Epithelial cell of esophagus (primary cell): ENCODE data around the gene ACIN1.

Experiments
- DNase-seq: peaks from one replicate; pipeline ENCODE4 v3.0.0; 2010; ENCODE audit warnings: low read depth
- H3K4me3 ChIP-seq: 2 replicates; pipeline ENCODE4 v1.5.1; 2011; ENCODE audit warnings: mild to moderate bottlenecking, low read length, control low read depth
- TF ChIP-seq, protein P1 (sequence below): IDR thresholded peaks from 2 replicates; pipeline ENCODE4 v1.5.1; 2011; ENCODE audit warnings: low read depth, mild to moderate bottlenecking, low read length, control low read depth, inconsistent platforms; ENCODE audit not compliant: insufficient read depth; ENCODE audit errors: missing control alignments

Gene ACIN1

DNA sequence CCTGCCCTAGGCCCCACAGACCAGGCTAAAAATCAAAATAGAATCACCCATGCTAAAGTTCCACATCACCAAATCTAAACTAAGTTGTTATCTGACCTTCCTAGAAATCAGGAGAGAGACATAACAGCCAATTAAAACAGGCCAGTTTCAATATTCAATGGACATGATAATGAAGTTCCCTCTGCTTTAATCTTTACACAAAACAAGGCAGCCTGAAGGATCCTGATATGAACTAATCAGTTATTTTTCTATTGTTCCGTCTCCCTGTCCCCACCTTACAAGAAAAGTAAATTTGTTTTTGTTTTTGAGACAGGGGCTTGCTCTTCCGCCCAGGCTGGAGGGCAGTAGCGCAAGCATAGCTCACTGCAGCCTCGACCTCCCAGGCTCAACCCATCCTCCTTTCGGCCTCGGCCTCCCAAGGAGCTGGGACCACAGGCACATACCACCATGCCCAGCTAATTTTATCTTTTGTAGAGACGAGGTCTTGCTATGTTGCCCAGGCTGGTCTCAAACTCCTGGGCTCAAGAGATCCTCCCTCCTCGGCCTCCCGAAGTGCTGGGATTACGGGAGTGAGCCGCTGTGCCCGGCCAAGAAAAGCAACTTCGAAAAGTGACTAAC, 29.5 kb upstream of the ACIN1 start:
- TF ChIP-seq, protein P1, sequence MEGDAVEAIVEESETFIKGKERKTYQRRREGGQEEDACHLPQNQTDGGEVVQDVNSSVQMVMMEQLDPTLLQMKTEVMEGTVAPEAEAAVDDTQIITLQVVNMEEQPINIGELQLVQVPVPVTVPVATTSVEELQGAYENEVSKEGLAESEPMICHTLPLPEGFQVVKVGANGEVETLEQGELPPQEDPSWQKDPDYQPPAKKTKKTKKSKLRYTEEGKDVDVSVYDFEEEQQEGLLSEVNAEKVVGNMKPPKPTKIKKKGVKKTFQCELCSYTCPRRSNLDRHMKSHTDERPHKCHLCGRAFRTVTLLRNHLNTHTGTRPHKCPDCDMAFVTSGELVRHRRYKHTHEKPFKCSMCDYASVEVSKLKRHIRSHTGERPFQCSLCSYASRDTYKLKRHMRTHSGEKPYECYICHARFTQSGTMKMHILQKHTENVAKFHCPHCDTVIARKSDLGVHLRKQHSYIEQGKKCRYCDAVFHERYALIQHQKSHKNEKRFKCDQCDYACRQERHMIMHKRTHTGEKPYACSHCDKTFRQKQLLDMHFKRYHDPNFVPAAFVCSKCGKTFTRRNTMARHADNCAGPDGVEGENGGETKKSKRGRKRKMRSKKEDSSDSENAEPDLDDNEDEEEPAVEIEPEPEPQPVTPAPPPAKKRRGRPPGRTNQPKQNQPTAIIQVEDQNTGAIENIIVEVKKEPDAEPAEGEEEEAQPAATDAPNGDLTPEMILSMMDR = no peak
- H3K4me3 ChIP-seq = no peak overlapping the region
- no peak for DNase-seq

DNA sequence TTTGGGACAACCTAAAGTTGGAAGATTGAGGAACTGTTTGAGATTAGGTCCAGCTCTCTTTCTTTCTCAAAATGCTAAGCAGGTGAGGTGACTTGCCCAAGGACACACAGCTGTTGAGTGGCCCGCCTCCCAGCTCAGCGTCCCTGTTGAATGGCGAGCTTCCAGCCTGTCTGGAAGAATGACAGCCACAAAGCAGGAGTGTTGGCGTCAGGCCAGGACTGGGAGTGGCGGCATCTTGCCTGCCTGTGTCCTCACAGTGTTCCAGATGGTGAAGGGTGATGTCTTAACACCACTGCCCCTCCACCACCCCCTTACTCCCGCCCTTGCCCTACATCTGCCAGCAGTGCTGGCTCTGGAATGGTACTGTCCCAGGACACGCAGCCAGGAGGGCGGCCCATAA, 28.5 kb upstream of the ACIN1 start:
- DNase-seq = peak; percentile 64
- no peak overlapping the region for H3K4me3 ChIP-seq
- TF ChIP-seq, protein P1 = no peak

DNA sequence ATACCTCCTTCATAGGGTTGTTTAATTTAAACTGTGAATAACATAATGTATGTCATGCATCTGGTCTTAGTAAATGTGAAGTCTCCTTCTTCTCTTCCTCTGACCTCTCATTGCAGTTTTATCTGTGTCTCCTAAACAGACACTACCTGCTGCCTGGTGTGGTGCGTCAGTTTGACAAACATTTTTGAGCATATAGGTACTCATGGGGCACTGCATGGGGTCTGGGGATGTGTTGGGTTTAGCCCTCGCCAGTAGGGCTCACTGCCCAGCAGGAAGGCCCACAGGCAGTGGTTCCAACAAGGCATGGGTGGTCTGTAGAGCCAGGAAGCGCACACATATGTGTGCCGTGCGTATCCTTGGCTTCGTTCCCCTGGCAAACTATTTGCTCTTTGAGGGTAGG, 27.1 kb upstream of the ACIN1 start:
- DNase-seq = no peak
- no peak overlapping the region for H3K4me3 ChIP-seq
- TF ChIP-seq, protein P1 = no peak

DNA sequence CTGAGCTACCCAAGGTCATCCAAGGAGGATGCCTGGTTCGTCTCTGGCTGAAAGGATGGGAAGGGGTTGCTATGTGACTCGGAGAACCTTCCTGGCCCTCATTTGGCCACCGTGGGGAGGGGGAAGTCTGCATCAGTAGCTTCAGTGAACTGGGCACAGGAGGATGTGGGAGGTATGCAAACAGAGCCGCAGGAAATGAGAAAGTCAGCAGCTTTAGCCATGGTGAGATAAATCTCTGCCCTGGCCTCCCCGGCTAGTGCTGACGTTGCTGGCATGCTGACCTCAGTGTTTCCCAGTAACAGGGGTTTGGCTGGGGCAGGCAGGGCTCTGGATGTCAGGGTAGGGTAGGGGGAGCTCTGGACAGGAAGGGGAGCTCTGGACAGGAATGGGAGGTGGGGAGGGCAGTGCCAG, 26.4 kb upstream of the ACIN1 start:
- DNase-seq = no peak
- TF ChIP-seq, protein P1 = no peak
- no peak overlapping the region for H3K4me3 ChIP-seq

DNA sequence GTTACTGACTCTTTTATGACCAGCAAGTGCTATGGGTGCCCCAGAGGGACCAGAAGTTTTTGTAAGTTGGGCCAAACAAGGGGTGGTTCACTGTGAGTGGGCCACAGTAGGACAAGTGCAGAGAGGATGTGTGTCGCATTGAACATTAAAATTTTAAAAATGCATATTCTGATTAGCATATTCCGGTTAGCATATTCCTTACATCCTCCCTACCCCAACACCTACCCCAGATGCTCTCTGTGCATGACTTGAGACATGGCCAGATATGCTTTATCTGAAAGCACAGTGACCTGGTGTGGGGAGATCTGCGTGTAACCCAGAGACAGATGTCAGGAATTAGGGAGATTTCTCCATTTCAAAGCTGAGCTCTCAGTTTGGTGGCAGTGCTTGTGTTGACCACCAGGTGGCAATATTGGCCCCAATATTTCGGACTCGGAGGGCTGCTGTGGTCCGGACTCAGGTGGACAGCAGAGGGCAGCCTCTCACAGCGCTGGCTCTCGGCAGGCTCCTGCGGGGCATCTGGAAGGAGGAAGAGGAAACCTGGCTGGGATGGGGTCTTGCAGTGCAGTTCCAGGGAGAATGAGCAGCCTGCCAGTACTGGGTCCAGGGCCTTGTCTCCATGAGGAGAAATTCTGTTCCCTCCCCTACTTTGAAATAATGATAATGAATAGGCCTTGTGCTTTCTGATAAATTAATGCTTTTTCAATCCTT, 25.8 kb upstream of the ACIN1 start:
- no peak overlapping the region for H3K4me3 ChIP-seq
- TF ChIP-seq, protein P1 = peak; percentile 100

DNA sequence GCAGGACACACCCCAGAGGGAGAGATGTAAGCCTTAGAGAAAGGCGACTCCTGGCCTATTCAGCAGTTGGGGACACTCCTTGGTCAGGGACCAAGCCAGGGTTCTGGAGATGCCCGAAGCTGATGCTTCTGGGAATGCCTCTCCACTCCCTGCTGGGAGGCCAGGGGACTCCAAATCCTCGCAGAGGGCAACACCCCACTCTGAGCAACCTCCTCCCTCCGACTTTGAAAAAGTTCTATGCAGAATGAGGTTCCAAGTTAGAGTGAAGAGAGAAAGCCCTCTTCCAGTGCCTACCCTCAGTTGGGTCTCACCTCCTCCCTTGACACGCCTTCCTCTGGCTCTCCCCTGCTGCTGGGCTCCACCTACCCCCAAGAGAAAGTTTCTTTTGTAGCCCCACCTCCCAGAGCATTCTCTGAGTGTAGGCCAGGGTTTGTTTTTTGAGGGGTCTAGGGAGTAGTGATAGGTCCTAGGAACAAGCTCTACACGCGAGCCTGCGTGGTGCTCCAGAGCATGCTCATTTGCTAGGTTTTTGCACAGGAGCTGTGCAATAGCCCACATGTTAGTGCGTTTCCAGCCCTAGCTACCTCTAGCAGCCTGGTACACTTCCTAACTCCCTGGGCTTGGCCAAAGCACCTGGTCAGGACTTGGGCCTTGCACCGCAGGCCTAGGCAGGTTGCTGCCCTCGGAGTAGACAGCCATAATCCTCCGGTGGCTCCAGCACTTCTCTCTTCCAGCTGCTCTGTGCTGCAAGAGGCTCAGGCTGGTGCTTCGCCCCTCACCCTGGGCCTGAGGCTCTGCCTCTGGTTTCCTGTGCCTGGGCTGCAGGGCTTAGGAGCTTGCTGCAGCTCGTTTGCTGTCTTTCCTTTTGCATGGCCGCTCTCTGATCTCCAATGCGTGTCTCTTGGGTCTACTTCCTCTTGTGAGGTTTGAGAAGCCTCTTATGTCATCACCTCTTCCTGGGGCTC, 24.7 kb upstream of the ACIN1 start:
- no peak for DNase-seq
- TF ChIP-seq, protein P1 = no peak
- no peak overlapping the region for H3K4me3 ChIP-seq

More for the DNA sequence above, 25.8 kb upstream of the ACIN1 start:
- DNase-seq = peak; percentile 82
